Astrocyte (in vitro differentiated cells and primary cell): ENCODE results near the gene CCN6.

ENCODE experiments used
- EZH2 ChIP-seq: IDR thresholded peaks from 2 replicates; pipeline ENCODE4 v1.6.1; 2012; ENCODE audit warnings: mild to moderate bottlenecking, low read length, inconsistent platforms; ENCODE audit not compliant: insufficient read depth
- TF ChIP-seq, protein P1 (sequence below): IDR thresholded peaks from 2 replicates; pipeline ENCODE4 v1.5.1; 2011; ENCODE audit warnings: low read depth, mild to moderate bottlenecking, inconsistent platforms, low read length, moderate library complexity; ENCODE audit not compliant: insufficient read depth

GRCh38 chr6:112044196-112044595 is 9.7 kb upstream of the CCN6 start:
- TF ChIP-seq, protein P1, sequence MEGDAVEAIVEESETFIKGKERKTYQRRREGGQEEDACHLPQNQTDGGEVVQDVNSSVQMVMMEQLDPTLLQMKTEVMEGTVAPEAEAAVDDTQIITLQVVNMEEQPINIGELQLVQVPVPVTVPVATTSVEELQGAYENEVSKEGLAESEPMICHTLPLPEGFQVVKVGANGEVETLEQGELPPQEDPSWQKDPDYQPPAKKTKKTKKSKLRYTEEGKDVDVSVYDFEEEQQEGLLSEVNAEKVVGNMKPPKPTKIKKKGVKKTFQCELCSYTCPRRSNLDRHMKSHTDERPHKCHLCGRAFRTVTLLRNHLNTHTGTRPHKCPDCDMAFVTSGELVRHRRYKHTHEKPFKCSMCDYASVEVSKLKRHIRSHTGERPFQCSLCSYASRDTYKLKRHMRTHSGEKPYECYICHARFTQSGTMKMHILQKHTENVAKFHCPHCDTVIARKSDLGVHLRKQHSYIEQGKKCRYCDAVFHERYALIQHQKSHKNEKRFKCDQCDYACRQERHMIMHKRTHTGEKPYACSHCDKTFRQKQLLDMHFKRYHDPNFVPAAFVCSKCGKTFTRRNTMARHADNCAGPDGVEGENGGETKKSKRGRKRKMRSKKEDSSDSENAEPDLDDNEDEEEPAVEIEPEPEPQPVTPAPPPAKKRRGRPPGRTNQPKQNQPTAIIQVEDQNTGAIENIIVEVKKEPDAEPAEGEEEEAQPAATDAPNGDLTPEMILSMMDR, result no peak
- TF ChIP-seq EZH2, result no peak
